Cardiac muscle cell (in vitro differentiated cells and primary cell): ENCODE data around the gene DUSP8. TPM values are rescaled to one million over a fixed set of nuclear protein-coding genes. Genes with fewer than 3 reads are reported as not detected.

Source experiments
- DNase-seq, 2 donors: peaks; one replicate each; pipeline versions ENCODE4 v3.0.0 to v3.0.0-alpha.2; 2010 to 2017; ENCODE audit warnings: low read depth in 1 of 2, low spot score in 1 of 2
- H3K27ac ChIP-seq: fragments of 200-600 bp; sonication (generic); 2 replicates; pipeline ENCODE4 v1.5.1; 2016
- H3K27me3 ChIP-seq: fragments of 200-600 bp; sonication (generic); 2 replicates; pipeline ENCODE4 v1.6.0; 2016; ENCODE audit warnings: control low read depth
- H3K36me3 ChIP-seq: fragments of 200-600 bp; sonication (generic); 2 replicates; pipeline ENCODE4 v1.5.1; 2016; ENCODE audit warnings: control low read depth
- H3K4me1 ChIP-seq: fragments of 200-600 bp; sonication (generic); 2 replicates; pipeline ENCODE4 v1.8.1; 2017; ENCODE audit warnings: low read depth, mild to moderate bottlenecking, mixed run types
- H3K4me3 ChIP-seq: fragments of 200-600 bp; sonication (generic); 2 replicates; pipeline ENCODE4 v1.5.1; 2016; ENCODE audit warnings: mild to moderate bottlenecking
- H3K9me3 ChIP-seq: fragments of 200-600 bp; sonication (generic); 2 replicates; pipeline ENCODE4 v1.5.1; 2017; ENCODE audit warnings: low read depth, mild to moderate bottlenecking, control low read depth
- CTCF ChIP-seq: IDR thresholded peaks from 2 replicates; pipeline ENCODE4 v1.5.1; 2012; ENCODE audit warnings: low read depth, mild to moderate bottlenecking, low read length
- polyA plus RNA-seq: library from polyadenylated mRNA; unstranded; fragments of >200 nt; fragmentation: Nextera tagmentation; extraction: Ambion mirVana; gene quantifications from 2 replicates; pipeline ENCODE4 v1.2.1, GENCODE V29; 2016
- total RNA-seq: library from RNA; depleted of rRNA; stranded (reverse); fragments of >200 nt; gene quantifications from 2 replicates; pipeline ENCODE4 v1.2.3, GENCODE V29; 2016

The DUSP8 gene
- total and polyA plus RNA-seq, 2 experiments from 2014 or later, result 0.51 to 0.59 TPM

- no peaks in the 10 kb centered on the region for H3K9me3 ChIP-seq
- TF ChIP-seq CTCF, result no peak
- H3K4me3 ChIP-seq, result no peak overlapping the region
- no peak overlapping the region for H3K27ac ChIP-seq
- H3K4me1 ChIP-seq, result peaks cover 3% of the 10 kb centered on the region
- peaks cover 85% of the 10 kb centered on the region for H3K27me3 ChIP-seq
- DNase-seq, result no peak
- H3K36me3 ChIP-seq, result no peaks in the 10 kb centered on the region
Measured at GRCh38 chr11:1570531-1570895, 1.6 kb downstream of the DUSP8 start.

- H3K27me3 ChIP-seq, result peaks cover 84% of the 10 kb centered on the region
Measured at GRCh38 chr11:1570001-1570453, 2.0 kb downstream of the DUSP8 start.

DNA sequence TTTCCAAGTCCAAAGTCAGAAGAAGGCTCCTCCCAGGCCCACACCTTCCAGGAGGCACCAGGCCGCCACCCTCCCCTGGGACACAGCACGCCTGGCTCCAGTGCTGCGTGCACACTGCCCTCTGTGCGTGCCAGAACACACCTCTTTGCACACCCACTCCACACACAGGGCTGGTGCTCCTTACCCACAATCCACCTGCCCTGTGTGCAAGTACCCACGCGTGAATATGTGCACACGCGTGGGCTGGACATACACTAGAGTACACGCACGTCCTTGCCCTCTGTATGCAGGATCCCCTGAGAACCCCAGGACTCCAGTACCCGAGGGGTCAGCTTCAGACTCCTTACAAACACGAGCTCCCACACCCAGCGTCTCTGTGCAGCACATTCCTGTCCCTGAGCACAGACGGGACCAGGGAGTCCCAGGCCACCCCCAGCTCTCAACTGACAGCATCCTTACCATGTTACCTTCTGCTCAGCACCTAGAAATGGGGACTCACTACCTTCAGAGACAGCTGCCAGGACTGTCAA, 2.8 kb downstream of the DUSP8 start:
- no peaks in the 10 kb centered on the region for H3K9me3 ChIP-seq
- no peak overlapping the region for H3K4me3 ChIP-seq
- TF ChIP-seq CTCF, result no peak
- no peak overlapping the region for H3K27ac ChIP-seq
- H3K36me3 ChIP-seq, result no peaks in the 10 kb centered on the region
- no peak for DNase-seq
- H3K27me3 ChIP-seq, result peaks cover 80% of the 10 kb centered on the region
- peaks cover 1% of the 10 kb centered on the region for H3K4me1 ChIP-seq

More at GRCh38 chr11:1570001-1570453, 2.0 kb downstream of the DUSP8 start:
- Histone ChIP-seq H3K9me3 (no peaks in the 10 kb centered on the region), H3K4me3 (no peak overlapping the region), H3K27ac (no peak overlapping the region), H3K4me1 (peaks cover 3% of the 10 kb centered on the region), H3K36me3 (no peaks in the 10 kb centered on the region)
- no peak for DNase-seq
- no peak for TF ChIP-seq CTCF

DNA sequence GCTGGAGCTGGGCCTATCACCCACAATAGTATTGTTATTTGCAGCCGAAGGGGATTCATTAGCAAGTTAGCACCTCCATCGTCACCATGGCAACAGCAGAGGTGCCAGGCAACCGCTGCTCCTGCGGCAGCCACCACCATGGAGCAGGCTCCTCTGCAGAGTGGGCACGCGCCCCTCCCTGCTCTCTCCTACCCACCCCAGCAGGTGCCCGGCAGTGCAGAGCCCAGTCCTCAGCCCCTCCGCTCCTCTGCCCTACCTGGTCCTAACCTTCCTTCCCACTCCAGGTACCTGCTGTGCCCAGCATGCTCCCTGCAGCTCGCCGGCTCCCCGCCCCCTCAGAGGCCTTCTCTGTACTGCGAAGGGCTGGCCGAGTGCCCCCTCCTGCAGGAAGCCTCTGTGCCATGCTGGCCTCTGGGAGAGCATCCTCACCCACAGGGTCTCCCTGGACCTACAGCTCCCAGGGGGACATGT, 3.6 kb downstream of the DUSP8 start:
- TF ChIP-seq CTCF, result no peak
- Histone ChIP-seq H3K27ac (no peak overlapping the region), H3K27me3 (peaks cover 76% of the 10 kb centered on the region), H3K36me3 (no peaks in the 10 kb centered on the region), H3K9me3 (no peaks in the 10 kb centered on the region), H3K4me1 (no peaks in the 10 kb centered on the region), H3K4me3 (no peak overlapping the region)
- no peak for DNase-seq

DNA sequence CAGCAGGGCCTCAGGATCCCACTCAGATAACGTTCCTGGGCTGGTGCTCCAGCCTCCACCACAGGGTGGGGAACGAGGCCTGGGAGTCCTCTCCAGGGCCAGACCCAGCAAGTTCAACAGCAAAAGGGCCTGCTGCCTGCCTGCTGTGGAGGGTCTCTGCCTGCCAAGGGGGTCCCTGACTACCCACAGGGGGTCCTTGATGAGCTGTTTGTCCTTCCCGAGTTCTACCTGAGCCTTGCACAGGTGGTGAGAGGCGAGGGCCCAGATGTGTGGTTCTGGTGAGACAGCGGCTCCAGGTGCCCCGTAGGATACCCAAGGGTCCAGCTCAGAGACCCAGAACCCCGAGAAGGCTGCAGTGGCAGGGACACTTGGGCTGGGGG, 4.4 kb downstream of the DUSP8 start:
- no peaks in the 10 kb centered on the region for H3K9me3 ChIP-seq
- no peaks in the 10 kb centered on the region for H3K36me3 ChIP-seq
- peaks cover 68% of the 10 kb centered on the region for H3K27me3 ChIP-seq
- no peak for TF ChIP-seq CTCF
- no peaks in the 10 kb centered on the region for H3K4me1 ChIP-seq
- H3K27ac ChIP-seq, result no peak overlapping the region
- H3K4me3 ChIP-seq, result no peak overlapping the region
- DNase-seq, result no peak
